ENCODE results near the gene SPTBN2.
"Not testable (repeated sequence)": the region's sequence is repeated elsewhere in the genome, so short reads cannot be mapped to it uniquely, and the experiment has no call there.

The SPTBN2 gene

DNA sequence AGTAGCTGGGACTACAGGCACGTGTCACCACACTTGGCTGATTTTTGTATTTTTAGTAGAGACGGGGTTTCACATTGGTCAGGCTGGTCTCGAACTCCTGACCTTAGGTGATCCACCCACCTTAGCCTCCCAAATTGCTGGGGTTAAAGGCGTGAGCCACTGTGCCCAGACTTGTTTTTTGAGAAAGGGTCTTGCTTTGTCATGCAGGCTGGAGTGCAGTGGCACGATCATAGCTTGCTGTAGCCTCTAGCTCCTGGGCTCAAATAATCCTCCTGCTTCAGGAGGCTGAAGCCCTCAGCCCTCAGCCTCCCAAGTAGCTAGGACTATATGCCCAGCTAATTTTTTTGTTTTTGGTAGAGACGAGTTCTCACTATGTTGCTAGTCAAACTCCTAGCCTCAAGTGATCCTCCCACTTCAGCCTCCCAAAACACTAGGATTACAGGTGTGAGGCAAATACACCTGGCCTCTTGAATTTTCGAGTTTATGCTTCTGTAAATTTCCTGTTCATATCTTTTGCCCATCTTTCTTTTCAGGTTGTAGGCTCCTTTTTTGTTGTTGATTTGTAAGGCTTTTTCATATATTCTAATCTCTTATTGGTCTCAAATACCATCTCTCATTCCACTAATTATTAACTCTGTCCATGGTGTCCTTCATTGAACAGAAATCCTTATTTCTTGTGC lies 47.9 kb downstream of the SPTBN2 start:
- DNase-seq, result no peak

DNA sequence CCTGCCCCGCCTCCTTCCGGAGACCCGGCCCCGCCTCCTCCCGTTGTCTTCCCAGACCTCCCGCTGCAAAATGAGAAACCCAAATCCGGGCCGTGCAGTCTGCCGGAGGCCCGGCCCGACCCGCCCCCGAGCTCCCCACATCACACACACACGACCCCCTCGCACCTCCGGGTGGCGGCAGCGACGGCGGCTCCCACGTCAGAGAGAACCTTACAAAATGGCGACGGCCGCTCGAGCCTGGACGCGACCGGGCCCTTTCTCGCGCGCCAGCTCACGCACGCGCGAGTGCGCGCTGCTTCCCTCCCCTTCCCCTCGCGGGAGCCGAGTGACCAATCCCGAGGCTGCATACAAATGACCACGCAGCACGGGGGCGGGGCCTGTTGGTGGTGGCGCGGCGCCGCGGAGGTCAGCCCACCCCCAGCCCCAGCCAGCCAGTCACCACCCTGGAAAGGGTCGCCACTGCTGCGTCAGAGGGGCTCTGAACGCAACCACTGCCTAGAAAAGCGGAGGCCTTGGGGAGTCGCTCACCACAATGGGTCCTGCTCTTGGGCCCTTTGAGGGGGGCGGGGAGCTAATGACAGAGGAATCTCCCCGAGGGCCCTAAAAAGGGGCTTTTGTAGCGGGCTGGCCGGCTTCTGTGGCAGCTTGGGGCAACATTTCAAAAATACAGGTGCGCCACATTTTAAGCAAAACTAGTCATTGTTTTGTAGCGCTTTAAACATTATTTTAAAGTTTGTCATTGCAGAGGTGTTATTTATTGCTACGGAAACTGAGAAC lies 51.2 kb downstream of the SPTBN2 start, which contains the start of gene RBM4B:
Gene RBM4B (minus strand): TSS at position 289 of the 777 bp plus-strand sequence. CDS start 808 bp downstream, outside the sequence.
- peak; percentile 95 for DNase-seq

- no peak for DNase-seq
Measured at GRCh38 chr11:66676931-66677598, 52.0 kb downstream of the SPTBN2 start.

GRCh38 chr11:66676282-66676919 lies 52.6 kb downstream of the SPTBN2 start:
- no peak for DNase-seq

DNA sequence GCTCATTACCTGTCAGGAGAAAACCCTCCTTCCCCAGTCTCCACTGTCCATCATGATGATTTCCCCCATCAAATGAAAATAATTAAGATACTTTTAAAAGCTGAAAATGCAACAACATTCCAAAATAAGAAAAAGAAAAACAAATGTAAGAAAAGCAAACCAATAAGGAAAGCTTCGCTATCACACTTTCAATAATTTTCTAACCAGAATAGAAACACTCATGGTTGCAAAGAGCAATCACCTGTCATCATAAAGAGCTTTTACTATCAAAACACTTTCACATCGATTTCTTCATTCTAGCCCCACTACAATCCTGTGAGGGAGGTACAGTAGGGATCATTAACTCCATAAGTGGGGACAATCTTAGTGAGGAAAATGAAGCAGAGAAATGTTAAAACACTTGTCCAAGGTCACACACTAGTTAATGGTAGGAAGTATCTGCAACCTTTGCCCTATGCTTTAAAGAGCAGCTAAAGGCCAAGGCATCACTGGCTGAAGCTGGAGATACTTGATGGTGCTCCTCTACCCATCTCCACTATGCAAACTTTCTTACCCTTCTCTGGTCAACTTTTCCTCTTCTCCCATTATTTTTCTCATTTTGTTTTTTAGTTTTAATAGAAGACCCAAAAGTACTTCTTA lies 53.9 kb downstream of the SPTBN2 start:
- no peak for DNase-seq

GRCh38 chr11:66670816-66671215 lies 58.2 kb downstream of the SPTBN2 start:
- no peak for DNase-seq

DNA sequence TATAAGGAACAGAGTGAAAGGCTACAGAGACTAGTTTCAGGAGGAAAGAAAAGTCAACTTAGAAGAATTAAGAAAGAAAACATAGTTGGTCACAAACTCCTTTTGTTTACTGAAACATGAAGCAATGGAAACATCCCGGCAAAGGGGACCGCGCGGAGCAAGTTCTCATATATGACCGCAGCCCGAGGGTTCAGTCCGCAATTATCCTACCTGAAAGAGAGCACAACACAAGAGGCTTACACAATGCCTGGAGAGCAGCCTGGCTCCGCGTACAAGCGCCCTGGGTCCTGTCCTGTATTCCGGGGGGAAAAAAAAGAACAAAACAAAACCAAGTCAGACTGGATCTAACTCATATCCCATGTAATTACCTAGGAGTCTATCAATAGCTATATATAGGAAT lies 63.6 kb downstream of the SPTBN2 start:
- DNase-seq, result no peak

DNA sequence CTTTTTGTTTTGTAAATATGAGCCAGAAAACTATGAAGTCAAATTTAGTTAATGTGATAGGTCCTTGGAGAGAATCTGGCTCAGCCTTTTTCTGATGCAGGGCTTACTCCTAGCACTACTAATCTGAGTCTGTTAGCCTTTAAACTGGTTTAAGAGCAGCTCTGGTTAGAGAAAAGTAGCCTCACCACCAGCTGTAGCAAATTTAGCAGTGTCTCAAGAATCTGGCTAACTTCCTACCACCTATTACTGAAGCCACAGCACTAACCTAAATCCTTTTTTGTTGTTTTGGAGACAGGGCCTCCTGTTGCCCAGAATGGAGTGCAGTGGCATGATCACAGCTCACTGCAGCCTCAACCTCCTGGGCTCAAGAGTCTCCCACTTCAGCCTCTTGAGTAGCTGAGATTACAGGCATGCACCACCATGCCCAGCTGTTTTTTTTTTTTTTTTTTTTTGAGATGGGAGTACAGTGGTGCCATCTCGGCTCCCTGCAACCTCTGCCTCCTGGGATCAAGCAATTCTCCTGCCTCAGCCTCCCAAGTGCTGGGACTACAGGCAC lies 65.2 kb downstream of the SPTBN2 start:
- DNase-seq, result no peak

- no peak for DNase-seq
Measured at GRCh38 chr11:66659763-66660162, 69.3 kb downstream of the SPTBN2 start.

DNA sequence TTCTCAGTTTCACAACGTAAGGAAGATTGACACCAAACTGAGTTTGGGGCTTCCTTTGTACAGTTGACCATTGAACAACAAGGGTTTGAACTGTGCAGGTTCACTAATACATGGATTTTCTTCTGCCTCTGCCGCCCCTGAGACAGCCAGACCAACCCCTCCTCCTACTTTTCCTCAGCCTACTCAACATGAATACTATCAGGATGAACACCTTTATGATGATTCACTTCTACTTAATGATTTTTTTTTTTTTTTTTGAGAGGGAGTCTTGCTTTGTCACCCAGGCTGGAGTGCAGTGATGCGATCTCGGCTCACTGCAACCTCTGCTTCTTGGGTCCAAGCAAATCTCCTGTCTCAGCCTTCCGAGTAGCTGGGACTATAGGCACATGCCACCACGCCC lies 75.9 kb downstream of the SPTBN2 start:
- DNase-seq, result no peak

- no peak for DNase-seq
Measured at GRCh38 chr11:66652651-66653050, 76.4 kb downstream of the SPTBN2 start.

- no peak for DNase-seq
Measured at GRCh38 chr11:66651016-66651415, 78.0 kb downstream of the SPTBN2 start.

- no peak for DNase-seq
Measured at GRCh38 chr11:66649903-66650302, 79.1 kb downstream of the SPTBN2 start.

DNA sequence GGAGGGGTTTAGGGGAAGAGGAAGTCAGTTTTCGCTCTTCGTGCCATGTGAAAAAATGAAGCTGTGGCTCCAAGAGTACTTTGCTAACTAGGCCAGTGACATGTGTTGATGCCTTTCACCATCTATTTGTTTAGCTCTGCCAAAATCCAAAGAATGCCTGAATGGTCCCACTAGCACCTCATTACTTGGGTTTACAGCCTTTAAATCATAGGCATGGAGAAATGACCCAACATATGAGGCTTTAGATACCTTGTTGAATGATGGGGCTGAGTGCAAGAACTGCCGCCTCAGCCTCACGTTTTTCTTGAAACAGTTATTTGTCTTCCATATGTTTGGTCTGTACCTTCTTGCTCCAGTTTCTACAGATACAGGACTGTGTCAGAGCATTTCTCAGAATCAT lies 82.2 kb downstream of the SPTBN2 start:
- DNase-seq, result no peak

DNA sequence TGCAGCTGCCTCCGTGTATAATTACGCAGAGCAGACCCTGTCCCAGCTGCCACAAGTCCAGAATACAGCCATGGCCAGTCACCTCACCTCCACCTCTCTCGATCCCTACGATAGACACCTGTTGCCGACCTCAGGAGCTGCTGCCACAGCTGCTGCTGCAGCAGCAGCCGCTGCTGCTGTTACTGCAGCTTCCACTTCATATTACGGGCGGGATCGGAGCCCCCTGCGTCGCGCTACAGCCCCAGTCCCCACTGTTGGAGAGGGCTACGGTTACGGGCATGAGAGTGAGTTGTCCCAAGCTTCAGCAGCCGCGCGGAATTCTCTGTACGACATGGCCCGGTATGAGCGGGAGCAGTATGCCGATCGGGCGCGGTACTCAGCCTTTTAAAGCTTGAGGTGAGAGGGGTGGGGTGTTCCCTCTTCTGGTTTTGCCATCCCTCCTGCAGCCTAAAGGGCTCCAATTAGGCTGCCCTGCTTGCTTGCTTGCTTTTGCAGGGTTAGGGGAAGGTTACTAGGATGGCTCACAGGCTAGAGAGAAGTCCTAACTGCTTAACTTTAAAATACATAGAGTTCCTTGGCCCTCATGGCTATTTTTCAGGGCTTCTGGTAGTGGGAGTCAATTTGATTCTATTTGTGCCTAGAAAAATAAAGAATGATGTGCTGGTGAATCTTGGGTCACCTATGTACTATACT lies 85.1 kb downstream of the SPTBN2 start:
- DNase-seq, result no peak

DNA sequence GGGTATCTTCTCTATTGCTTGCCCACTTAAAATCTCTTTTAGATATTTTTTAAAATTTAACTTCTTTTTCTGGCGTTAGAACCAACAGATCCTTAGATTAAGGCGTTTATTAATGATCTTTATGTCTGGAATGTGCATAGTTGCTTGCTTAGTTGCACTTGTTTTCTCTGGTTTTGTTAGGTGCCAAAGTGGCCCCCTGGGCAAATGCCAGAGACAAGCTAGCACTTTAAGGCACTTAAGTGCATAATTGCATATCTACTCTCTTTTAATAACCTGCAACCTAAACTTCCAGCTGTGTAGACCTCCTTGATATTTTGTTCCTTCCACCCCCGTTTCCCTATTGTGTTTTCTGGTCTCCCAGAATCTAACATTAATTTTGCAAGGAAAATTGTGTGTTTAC lies 87.2 kb downstream of the SPTBN2 start:
- DNase-seq, result no peak

DNA sequence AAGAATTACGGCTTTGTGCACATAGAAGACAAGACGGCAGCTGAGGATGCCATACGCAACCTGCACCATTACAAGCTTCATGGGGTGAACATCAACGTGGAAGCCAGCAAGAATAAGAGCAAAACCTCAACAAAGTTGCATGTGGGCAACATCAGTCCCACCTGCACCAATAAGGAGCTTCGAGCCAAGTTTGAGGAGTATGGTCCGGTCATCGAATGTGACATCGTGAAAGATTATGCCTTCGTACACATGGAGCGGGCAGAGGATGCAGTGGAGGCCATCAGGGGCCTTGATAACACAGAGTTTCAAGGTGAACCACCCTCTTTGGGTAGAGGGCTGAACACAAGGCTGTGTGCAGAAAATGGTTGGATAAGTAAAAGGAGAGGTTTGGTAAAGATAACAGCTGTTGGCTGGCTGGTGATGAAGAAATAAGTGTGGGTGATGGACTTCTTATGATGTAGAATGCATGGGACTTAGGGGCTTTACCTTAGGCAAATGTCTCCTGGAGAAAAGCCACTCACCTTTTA lies 89.1 kb downstream of the SPTBN2 start:
- DNase-seq, result not testable (repeated sequence)

DNA sequence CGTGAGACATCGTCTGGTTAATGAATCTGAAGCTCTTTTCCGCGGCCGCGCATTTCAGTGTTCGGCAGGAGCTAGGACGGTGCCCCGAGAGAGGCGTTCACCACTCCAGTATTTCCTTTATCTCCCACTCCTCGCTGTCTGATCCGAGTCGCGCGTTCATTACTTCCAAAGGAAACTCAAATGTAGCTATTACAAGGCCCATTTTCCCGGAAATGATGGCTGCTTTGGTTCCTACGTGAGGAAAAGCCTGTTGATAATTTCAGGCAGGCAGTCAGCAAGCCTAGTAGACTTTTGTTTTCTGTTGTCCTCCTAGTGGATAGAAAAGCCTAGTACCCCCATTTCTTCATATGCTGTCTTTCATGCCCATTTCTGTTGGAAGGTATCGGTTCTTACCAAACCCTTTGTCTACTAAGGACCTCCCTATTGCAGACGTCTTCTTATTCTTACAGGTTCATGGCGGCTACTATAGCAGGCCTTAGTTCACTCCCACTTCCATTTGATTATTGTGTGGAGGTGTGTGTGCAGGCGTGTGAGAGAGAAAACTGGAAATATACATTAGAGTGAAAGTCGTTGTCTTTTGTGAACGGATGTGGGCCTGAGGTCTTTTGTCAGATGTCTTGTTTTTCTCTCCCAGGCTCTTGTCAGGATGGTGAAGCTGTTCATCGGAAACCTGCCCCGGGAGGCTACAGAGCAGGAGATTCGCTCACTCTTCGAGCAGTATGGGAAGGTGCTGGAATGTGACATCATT lies 89.8 kb downstream of the SPTBN2 start:
- DNase-seq, result no peak

DNA sequence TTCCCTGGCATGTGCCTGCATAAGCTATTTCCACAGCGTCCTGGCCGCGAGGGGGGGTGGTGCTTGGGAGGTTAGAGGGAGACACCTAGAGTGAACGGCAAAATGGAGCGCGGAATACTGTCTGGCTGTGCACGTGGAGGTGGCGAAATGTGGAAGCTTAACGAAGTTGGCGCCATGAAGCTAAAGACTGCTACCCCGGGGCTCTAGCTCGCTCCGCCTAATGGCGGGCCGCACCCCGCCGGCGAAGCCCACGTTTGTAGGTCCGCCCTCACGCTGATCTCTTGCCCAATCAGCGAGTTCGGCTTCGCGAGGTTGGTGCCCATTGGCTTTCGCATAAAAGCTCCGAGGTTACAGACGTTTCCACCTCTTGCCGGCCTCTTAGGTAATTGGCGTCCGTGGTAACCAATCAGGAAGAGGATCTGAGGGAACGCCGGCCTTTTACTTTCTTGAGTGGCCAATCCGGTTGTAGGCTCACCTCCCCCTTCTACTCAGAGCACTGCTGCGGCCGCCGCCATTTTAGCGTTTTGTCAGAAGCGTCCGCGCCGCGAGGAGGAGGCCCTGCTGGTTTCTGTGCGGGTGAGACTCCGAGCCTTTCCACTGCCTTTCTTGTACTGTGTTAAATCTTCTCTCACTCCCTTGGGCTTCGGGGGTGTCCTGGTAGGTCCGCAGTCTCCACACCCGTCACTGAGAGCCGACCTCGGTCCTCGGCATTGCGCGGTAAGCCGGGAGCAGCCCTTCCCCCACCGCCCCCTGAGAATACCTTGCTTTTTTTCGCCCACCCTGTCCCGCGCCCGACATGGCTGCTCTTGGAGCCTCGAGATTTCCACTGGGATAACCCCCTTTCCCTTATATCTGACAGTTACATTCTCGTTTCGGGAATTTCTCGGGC lies 90.6 kb downstream of the SPTBN2 start, which contains the start of gene RBM4:
Gene RBM4 (plus strand): TSS at position 527 of the 889 bp plus-strand sequence. CDS start 1,009 bp downstream, outside the sequence.
- DNase-seq, result peak; percentile 81

Data from 8988T (cell line).